HepG2 (cell line): Measurements from ENCODE around the gene TMPO. TPM values are rescaled to one million over a fixed set of nuclear protein-coding genes. Genes with fewer than 3 reads are reported as not detected.

Experiments
- ATAC-seq: fragments of 200-7000 bp; cut with Tn5 transposase; 3 replicates; pipeline ENCODE4 v1.9.1; 2020; ENCODE audit warnings: mild to moderate bottlenecking, moderate library complexity
- BruUV-seq: library from RNA; stranded (reverse); fragments of 400-500 nt; replicated peaks from 2 replicates; lab custom pipeline; 2021; lab: Mats Ljungman, UMichigan
- CTCF ChIA-PET: fragments of 300-600 bp; formaldehyde crosslinking; extraction: SDS; loops from one replicate; lab custom pipeline; 2021; ENCODE audit warnings: low total read pairs, inconsistent platforms, low intra/inter-chr PET ratio; lab: Yijun Ruan, JAX
- POLR2A ChIA-PET: fragments of 350-600 bp; sonication (Branson Sonifier 250); formaldehyde crosslinking; loops from one replicate; lab custom pipeline; 2020; ENCODE audit warnings: antibody characterized with exemption, inconsistent platforms; lab: Yijun Ruan, JAX
- DNase-seq: peaks from one replicate; pipeline ENCODE4 v3.0.0-alpha.2; 2015; ENCODE audit warnings: low spot score
- FAIRE-seq: peaks from 3 replicates; lab custom pipeline; 2011; peaks lifted over from hg19 to GRCh38; lab: Jason Lieb, UNC
- H2AFZ ChIP-seq: one replicate; pipeline ENCODE4 v1.6.1; 2011; ENCODE audit warnings: low read length, inconsistent platforms
- H3K27ac ChIP-seq: fragments of 300-600 bp; 3 replicates; pipeline ENCODE4 v1.8.0; 2011; ENCODE audit warnings: mixed run types, mild to moderate bottlenecking, mixed read lengths, low read length, inconsistent platforms; ENCODE audit not compliant: insufficient read depth; ENCODE audit errors: extremely low read length
- H3K27me3 ChIP-seq, 2 experiments: fragments of 200-600 bp in 1 of 2; 2 replicates in 1 of 2; 3 replicates in 1 of 2; pipeline versions ENCODE4 v1.6.0 to v1.8.0; 2011; ENCODE audit warnings: low read length in 2 of 2, mild to moderate bottlenecking in 2 of 2, moderate library complexity in 2 of 2, inconsistent platforms in 1 of 2; ENCODE audit not compliant: insufficient read depth in 2 of 2, control insufficient read depth in 1 of 2
- H3K36me3 ChIP-seq, 2 experiments: fragments of 200-600 bp in 1 of 2; replicated peaks in 1 of 2; 2 replicates in 1 of 2; 3 replicates in 1 of 2; pipeline versions ENCODE4 v1.5.1 to v1.8.0; 2011; ENCODE audit warnings: low read length in 2 of 2, inconsistent platforms in 1 of 2; ENCODE audit not compliant: insufficient read depth in 2 of 2, control insufficient read depth in 1 of 2
- H3K4me1 ChIP-seq: 2 replicates; pipeline ENCODE4 v1.5.1; 2012; ENCODE audit warnings: low read length, inconsistent platforms; ENCODE audit not compliant: insufficient read depth
- H3K4me2 ChIP-seq: 2 replicates; pipeline ENCODE4 v1.6.0; 2011; ENCODE audit warnings: low read depth, low read length, inconsistent platforms
- H3K4me3 ChIP-seq, 3 experiments: fragments of 200-600 bp in 1 of 3; sonication (generic), shearing (Covaris generic) in 1 of 3; replicated peaks in 1 of 3; 2 replicates each; pipeline ENCODE4 v1.5.1; 2011 to 2016; ENCODE audit warnings: low read length in 3 of 3, inconsistent platforms in 2 of 3, low read depth in 2 of 3, mild to moderate bottlenecking in 2 of 3, control low read depth in 1 of 3, mixed read lengths in 1 of 3; ENCODE audit not compliant: insufficient read depth in 1 of 3
- H3K79me2 ChIP-seq: one replicate; pipeline ENCODE4 v1.6.1; 2011; ENCODE audit warnings: low read length, inconsistent platforms; ENCODE audit not compliant: insufficient read depth
- H3K9ac ChIP-seq: 2 replicates; pipeline ENCODE4 v1.6.0; 2011; ENCODE audit warnings: mild to moderate bottlenecking, low read depth, low read length, inconsistent platforms; ENCODE audit not compliant: insufficient read depth
- H3K9me3 ChIP-seq: 2 replicates; pipeline ENCODE4 v1.5.1; 2012; ENCODE audit warnings: mild to moderate bottlenecking, low read length
- H4K20me1 ChIP-seq: 2 replicates; pipeline ENCODE4 v1.6.0; 2011; ENCODE audit warnings: inconsistent platforms, mild to moderate bottlenecking, low read length, moderate library complexity; ENCODE audit not compliant: insufficient read depth
- CEBPB ChIP-seq: IDR thresholded peaks from 2 replicates; pipeline ENCODE4 v1.6.1; 2011; ENCODE audit warnings: low read depth, low read length, improper control_type of control experiment, borderline replicate concordance
- DMTF1 ChIP-seq: sonication (generic); formaldehyde crosslinking; IDR thresholded peaks from 2 replicates; pipeline ENCODE4 v1.4.0; 2020; ENCODE audit warnings: mild to moderate bottlenecking, missing genetic modification reagents
- ELK4 ChIP-seq: sonication (generic); formaldehyde crosslinking; IDR thresholded peaks from 2 replicates; pipeline ENCODE4 v1.9.0; 2021; ENCODE audit warnings: missing genetic modification reagents, borderline replicate concordance
- IKZF1 ChIP-seq: fragments of 450-650 bp; IDR thresholded peaks from 2 replicates; pipeline ENCODE4 v1.7.1; 2016
- KLF12 ChIP-seq: sonication (generic); formaldehyde crosslinking; IDR thresholded peaks from 2 replicates; pipeline ENCODE4 v1.4.0; 2020; ENCODE audit warnings: missing genetic modification reagents, borderline replicate concordance
- MNT ChIP-seq: fragments of 450-650 bp; IDR thresholded peaks from 2 replicates; pipeline ENCODE4 v1.6.1; 2016
- RFX3 ChIP-seq: IDR thresholded peaks from 2 replicates; pipeline ENCODE4 v1.6.1; 2016; ENCODE audit warnings: missing biosample characterization, missing genetic modification reagents
- SKIL ChIP-seq: sonication (generic); formaldehyde crosslinking; IDR thresholded peaks from 2 replicates; pipeline ENCODE4 v1.8.0; 2022; ENCODE audit warnings: missing genetic modification reagents, mild to moderate bottlenecking, moderate library complexity, borderline replicate concordance
- SRSF9 ChIP-seq: fragments of 200-400 bp; formaldehyde crosslinking; IDR thresholded peaks from 2 replicates; pipeline ENCODE4 v1.6.1; 2018; ENCODE audit warnings: borderline replicate concordance, mild to moderate bottlenecking, low read depth, low read length; ENCODE audit not compliant: insufficient read depth, poor library complexity, severe bottlenecking
- XBP1 ChIP-seq: sonication (generic); formaldehyde crosslinking; IDR thresholded peaks from 2 replicates; pipeline ENCODE4 v1.5.0; 2020; ENCODE audit warnings: missing genetic modification reagents
- ZBTB33 ChIP-seq: sonication (generic); formaldehyde crosslinking; IDR thresholded peaks from 2 replicates; pipeline ENCODE4 v1.4.0; 2020; ENCODE audit warnings: missing genetic modification reagents
- ZC3H13 ChIP-seq: sonication (generic); formaldehyde crosslinking; IDR thresholded peaks from 2 replicates; pipeline ENCODE4 v1.8.1; 2023; ENCODE audit warnings: mild to moderate bottlenecking, missing genetic modification reagents, moderate library complexity
- ZNF225 ChIP-seq: sonication (generic); formaldehyde crosslinking; IDR thresholded peaks from 2 replicates; pipeline ENCODE4 v1.4.0; 2020; ENCODE audit warnings: mild to moderate bottlenecking, missing genetic modification reagents
- WGBS: methylation state at CpG from one replicate; pipeline ENCODE4 v1.1.6; 2017; ENCODE audit warnings: low lambda C conversion rate; 5-methylcytosine and 5-hydroxymethylcytosine counted together
- in situ Hi-C: cut with HindIII; loops from 2 replicates; pipeline ENCODE4 v1.10.0; 2017; ENCODE audit warnings: low pct_unique_long_range_greater_than_20kb; ENCODE audit not compliant: extremely low pct_ligation_motif_present
- intact Hi-C: fragments of 100-400 bp; cut with micrococcal nuclease; formaldehyde crosslinking; loops from one replicate; pipeline ENCODE4 v1.10.0; 2022; ENCODE audit not compliant: unreplicated experiment
- polyA plus RNA-seq, 8 experiments: library from polyadenylated mRNA; depleted of rRNA in 3 of 8; stranded (reverse) in 7 of 8; unstranded in 1 of 8; fragments of >200 nt; fragmentation: Illumina TruSeq in 4 of 8; extraction: Trizol in 4 of 8; gene quantifications; 2 replicates each; pipeline versions ENCODE4 v1.2.1 to v1.2.3, GENCODE V29; 2011 to 2016; ENCODE audit warnings: low read depth in 4 of 8, missing spikeins in 1 of 8, mixed read lengths in 1 of 8; ENCODE audit not compliant: insufficient read depth in 1 of 8
- total RNA-seq, 5 experiments: library from RNA; depleted of rRNA; stranded (reverse); fragments of >200 nt; fragmentation: Illumina TruSeq; extraction: Trizol; gene quantifications; 2 replicates each; pipeline ENCODE4 v1.2.3, GENCODE V29; 2016; ENCODE audit warnings: low read depth in 1 of 5

Gene TMPO
- total and polyA plus RNA-seq, 2 of the 13 experiments (the other 11 are each of a cell fraction or from before 2014, with no cell fraction given) = 24.2 to 167 TPM

- TF ChIP-seq CEBPB (no peak), KLF12 (CRISPR knock-in tag) (no peak), ELK4 (no peak), ZNF225 (CRISPR knock-in tag) (no peak), SRSF9 (no peak), IKZF1 (no peak), MNT (no peak)
- TF ChIP-seq, all 625 proteins: peak for 0
Measured at GRCh38 chr12:98549371-98550110, 34.2 kb downstream of the TMPO start (continued).

GRCh38 chr12:98551787-98552186 is 36.4 kb downstream of the TMPO start:
- in situ Hi-C loops = no loop called here
- intact Hi-C loops = no loop called here
- no peak overlapping the region for H3K4me3 ChIP-seq
- H3K79me2 ChIP-seq = no peaks in the 10 kb centered on the region
- H3K27me3 ChIP-seq = no peaks in the 10 kb centered on the region
- no peak overlapping the region for H2AFZ ChIP-seq
- peaks cover 0 to 21% of the 10 kb centered on the region in 2 experiments; a peak in 4 of 5 replicates for H3K36me3 ChIP-seq
- no peak overlapping the region for H3K4me2 ChIP-seq
- WGBS = 96% methylated on average over 3 of the region's 3 CpGs
- H3K9me3 ChIP-seq = no peaks in the 10 kb centered on the region
- CTCF ChIA-PET = no interaction called here
- no peak overlapping the region for H3K9ac ChIP-seq
- DNase-seq (no peak), FAIRE-seq (no peak), ATAC-seq (no peak)
- no TSS peak for BruUV-seq
- TF ChIP-seq ZBTB33 (no peak), DMTF1 (no peak), XBP1 (CRISPR knock-in tag) (no peak), ZC3H13 (CRISPR knock-in tag) (no peak), RFX3 (CRISPR knock-in tag) (no peak), SKIL (CRISPR knock-in tag) (no peak)
- H4K20me1 ChIP-seq = no peaks in the 10 kb centered on the region
- H3K27ac ChIP-seq = no peak overlapping the region
- H3K4me1 ChIP-seq = no peaks in the 10 kb centered on the region
- POLR2A ChIA-PET = no interaction called here
